HEK293 (cell line): Measurements from ENCODE around the gene AMZ2.
A peak's percentile ranks its signal among the peaks of the same experiment; 100 is the strongest.

Experiments used
- GFI1B ChIP-seq: fragments of 450-650 bp; formaldehyde crosslinking; IDR thresholded peaks from 2 replicates; pipeline ENCODE4 v1.5.1; 2016; ENCODE audit warnings: missing biosample characterization, missing genetic modification characterization
- REPIN1 ChIP-seq: fragments of 450-650 bp; formaldehyde crosslinking; IDR thresholded peaks from 2 replicates; pipeline ENCODE4 v1.5.1; 2017; ENCODE audit warnings: missing biosample characterization, missing genetic modification characterization, low read depth
- SCRT1 ChIP-seq: fragments of 450-650 bp; formaldehyde crosslinking; IDR thresholded peaks from 2 replicates; pipeline ENCODE4 v1.5.1; 2016; ENCODE audit warnings: missing biosample characterization, missing genetic modification characterization, borderline replicate concordance
- YY2 ChIP-seq: fragments of 450-650 bp; formaldehyde crosslinking; IDR thresholded peaks from 2 replicates; pipeline ENCODE4 v1.5.1; 2016; ENCODE audit warnings: missing biosample characterization, missing genetic modification characterization
- ZBTB1 ChIP-seq: fragments of 450-650 bp; formaldehyde crosslinking; IDR thresholded peaks from 2 replicates; pipeline ENCODE4 v1.5.1; 2016; ENCODE audit warnings: missing biosample characterization, missing genetic modification characterization
- ZBTB48 ChIP-seq: fragments of 450-650 bp; formaldehyde crosslinking; IDR thresholded peaks from 2 replicates; pipeline ENCODE4 v1.5.1; 2016; ENCODE audit warnings: missing biosample characterization, missing genetic modification characterization
- ZBTB7A ChIP-seq: fragments of 450-650 bp; formaldehyde crosslinking; IDR thresholded peaks from 2 replicates; pipeline ENCODE4 v1.5.1; 2016; ENCODE audit warnings: low read depth, missing biosample characterization, missing genetic modification characterization
- ZNF10 ChIP-seq: fragments of 450-650 bp; formaldehyde crosslinking; IDR thresholded peaks from 2 replicates; pipeline ENCODE4 v1.5.1; 2017; ENCODE audit warnings: missing biosample characterization, missing genetic modification characterization
- ZNF138 ChIP-seq: fragments of 450-650 bp; formaldehyde crosslinking; IDR thresholded peaks from 2 replicates; pipeline ENCODE4 v1.5.1; 2016; ENCODE audit warnings: missing biosample characterization, missing genetic modification characterization, borderline replicate concordance
- ZNF175 ChIP-seq: fragments of 450-650 bp; formaldehyde crosslinking; IDR thresholded peaks from 2 replicates; pipeline ENCODE4 v1.5.1; 2016; ENCODE audit warnings: missing biosample characterization, missing genetic modification characterization
- ZNF19 ChIP-seq: fragments of 450-650 bp; formaldehyde crosslinking; IDR thresholded peaks from 2 replicates; pipeline ENCODE4; 2016; ENCODE audit warnings: missing biosample characterization, missing genetic modification characterization, low read depth
- ZNF214 ChIP-seq: fragments of 450-650 bp; formaldehyde crosslinking; IDR thresholded peaks from 2 replicates; pipeline ENCODE4 v1.5.1; 2017; ENCODE audit warnings: missing biosample characterization, mild to moderate bottlenecking, missing genetic modification characterization, borderline replicate concordance
- ZNF266 ChIP-seq: fragments of 450-650 bp; formaldehyde crosslinking; IDR thresholded peaks from 2 replicates; pipeline ENCODE4 v1.5.1; 2016; ENCODE audit warnings: missing biosample characterization, missing genetic modification characterization, low read depth
- ZNF416 ChIP-seq: fragments of 450-650 bp; formaldehyde crosslinking; IDR thresholded peaks from 2 replicates; pipeline ENCODE4 v1.5.1; 2016; ENCODE audit warnings: missing biosample characterization, missing genetic modification characterization
- ZNF501 ChIP-seq: fragments of 450-650 bp; formaldehyde crosslinking; IDR thresholded peaks from 2 replicates; pipeline ENCODE4 v1.5.1; 2016; ENCODE audit warnings: missing biosample characterization, missing genetic modification characterization
- ZNF510 ChIP-seq: fragments of 450-650 bp; formaldehyde crosslinking; IDR thresholded peaks from 2 replicates; pipeline ENCODE4 v1.5.1; 2018; ENCODE audit warnings: mild to moderate bottlenecking, missing genetic modification characterization, missing biosample characterization; ENCODE audit not compliant: insufficient replicate concordance
- ZNF558 ChIP-seq: fragments of 450-650 bp; formaldehyde crosslinking; IDR thresholded peaks from 2 replicates; pipeline ENCODE4 v1.5.1; 2016; ENCODE audit warnings: missing biosample characterization, missing genetic modification characterization
- ZNF600 ChIP-seq: fragments of 450-650 bp; formaldehyde crosslinking; IDR thresholded peaks from 2 replicates; pipeline ENCODE4 v1.5.1; 2016; ENCODE audit warnings: missing biosample characterization, missing genetic modification characterization
- ZNF660 ChIP-seq: fragments of 450-650 bp; IDR thresholded peaks from 2 replicates; pipeline ENCODE4 v1.5.1; 2018; ENCODE audit warnings: missing biosample characterization, mild to moderate bottlenecking, missing genetic modification characterization
- ZNF843 ChIP-seq: fragments of 450-650 bp; formaldehyde crosslinking; IDR thresholded peaks from 2 replicates; pipeline ENCODE4 v1.5.1; 2016; ENCODE audit warnings: missing biosample characterization, missing genetic modification characterization
- ZSCAN16 ChIP-seq: fragments of 450-650 bp; formaldehyde crosslinking; IDR thresholded peaks from 2 replicates; pipeline ENCODE4 v1.5.1; 2016; ENCODE audit warnings: missing biosample characterization, missing genetic modification characterization
- TF ChIP-seq, protein P1 (sequence below): fragments of 450-650 bp; IDR thresholded peaks from 2 replicates; pipeline ENCODE4 v1.5.1; 2018; ENCODE audit warnings: missing biosample characterization, mild to moderate bottlenecking, missing genetic modification characterization
- TF ChIP-seq, protein P2 (sequence below): fragments of 450-650 bp; formaldehyde crosslinking; conservative IDR thresholded peaks from 2 replicates; pipeline ENCODE4 v1.5.1; 2016; ENCODE audit warnings: low read depth, missing biosample characterization, missing genetic modification characterization
- TF ChIP-seq, protein P3 (sequence below): fragments of 450-650 bp; formaldehyde crosslinking; IDR thresholded peaks from 2 replicates; pipeline ENCODE4 v1.5.1; 2016; ENCODE audit warnings: missing biosample characterization, missing genetic modification characterization
- TF ChIP-seq, protein P4 (sequence below): fragments of 450-650 bp; formaldehyde crosslinking; IDR thresholded peaks from 2 replicates; pipeline ENCODE4 v1.5.1; 2016; ENCODE audit warnings: missing biosample characterization, missing genetic modification characterization
- TF ChIP-seq, protein P5 (sequence below): fragments of 450-650 bp; formaldehyde crosslinking; IDR thresholded peaks from 2 replicates; pipeline ENCODE4 v1.5.1; 2017; ENCODE audit warnings: missing biosample characterization, missing genetic modification characterization
- TF ChIP-seq, protein P6 (sequence below): fragments of 450-650 bp; formaldehyde crosslinking; IDR thresholded peaks from 2 replicates; pipeline ENCODE4 v1.5.1; 2016; ENCODE audit warnings: missing biosample characterization, missing genetic modification characterization, low read depth
- TF ChIP-seq, protein P7 (sequence below): fragments of 450-650 bp; formaldehyde crosslinking; IDR thresholded peaks from 2 replicates; pipeline ENCODE4 v1.5.1; 2017; ENCODE audit warnings: missing biosample characterization, missing genetic modification characterization

AMZ2 gene

DNA sequence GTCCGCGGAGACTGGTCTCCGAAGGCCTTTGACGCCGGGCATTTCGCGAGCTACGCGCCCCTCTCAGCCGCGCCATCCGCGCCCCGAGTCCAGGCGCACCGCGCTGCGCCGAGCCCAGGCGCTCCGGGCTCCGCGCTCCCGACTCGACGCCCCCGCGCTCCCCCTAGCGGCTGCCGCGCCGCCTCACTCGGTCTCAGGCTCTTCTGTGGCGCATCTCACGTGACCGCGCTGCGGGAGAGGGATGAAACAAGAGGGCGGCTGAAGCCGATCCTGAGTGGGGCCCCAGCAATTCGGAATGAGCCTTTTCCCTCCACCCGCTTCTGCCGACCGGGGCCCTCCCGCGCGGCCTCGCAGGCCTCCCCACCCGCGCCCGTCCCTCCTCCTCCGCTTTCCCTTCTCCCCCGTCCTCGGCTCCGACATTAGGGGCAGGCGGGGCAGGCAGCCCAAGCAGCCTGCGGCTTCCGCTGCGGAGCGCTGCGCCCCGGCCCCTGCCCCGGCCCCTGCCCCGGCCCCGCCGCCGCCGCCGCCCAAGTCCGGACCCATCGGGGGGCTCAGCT, 42.5 kb upstream of the AMZ2 start (continued):
- TF ChIP-seq, protein P1, sequence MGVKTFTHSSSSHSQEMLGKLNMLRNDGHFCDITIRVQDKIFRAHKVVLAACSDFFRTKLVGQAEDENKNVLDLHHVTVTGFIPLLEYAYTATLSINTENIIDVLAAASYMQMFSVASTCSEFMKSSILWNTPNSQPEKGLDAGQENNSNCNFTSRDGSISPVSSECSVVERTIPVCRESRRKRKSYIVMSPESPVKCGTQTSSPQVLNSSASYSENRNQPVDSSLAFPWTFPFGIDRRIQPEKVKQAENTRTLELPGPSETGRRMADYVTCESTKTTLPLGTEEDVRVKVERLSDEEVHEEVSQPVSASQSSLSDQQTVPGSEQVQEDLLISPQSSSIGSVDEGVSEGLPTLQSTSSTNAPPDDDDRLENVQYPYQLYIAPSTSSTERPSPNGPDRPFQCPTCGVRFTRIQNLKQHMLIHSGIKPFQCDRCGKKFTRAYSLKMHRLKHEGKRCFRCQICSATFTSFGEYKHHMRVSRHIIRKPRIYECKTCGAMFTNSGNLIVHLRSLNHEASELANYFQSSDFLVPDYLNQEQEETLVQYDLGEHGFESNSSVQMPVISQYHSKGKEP (tag by site-specific recombination): peak; percentile 43; the same call in 1 of the 2 replicates
- TF ChIP-seq, protein P2, sequence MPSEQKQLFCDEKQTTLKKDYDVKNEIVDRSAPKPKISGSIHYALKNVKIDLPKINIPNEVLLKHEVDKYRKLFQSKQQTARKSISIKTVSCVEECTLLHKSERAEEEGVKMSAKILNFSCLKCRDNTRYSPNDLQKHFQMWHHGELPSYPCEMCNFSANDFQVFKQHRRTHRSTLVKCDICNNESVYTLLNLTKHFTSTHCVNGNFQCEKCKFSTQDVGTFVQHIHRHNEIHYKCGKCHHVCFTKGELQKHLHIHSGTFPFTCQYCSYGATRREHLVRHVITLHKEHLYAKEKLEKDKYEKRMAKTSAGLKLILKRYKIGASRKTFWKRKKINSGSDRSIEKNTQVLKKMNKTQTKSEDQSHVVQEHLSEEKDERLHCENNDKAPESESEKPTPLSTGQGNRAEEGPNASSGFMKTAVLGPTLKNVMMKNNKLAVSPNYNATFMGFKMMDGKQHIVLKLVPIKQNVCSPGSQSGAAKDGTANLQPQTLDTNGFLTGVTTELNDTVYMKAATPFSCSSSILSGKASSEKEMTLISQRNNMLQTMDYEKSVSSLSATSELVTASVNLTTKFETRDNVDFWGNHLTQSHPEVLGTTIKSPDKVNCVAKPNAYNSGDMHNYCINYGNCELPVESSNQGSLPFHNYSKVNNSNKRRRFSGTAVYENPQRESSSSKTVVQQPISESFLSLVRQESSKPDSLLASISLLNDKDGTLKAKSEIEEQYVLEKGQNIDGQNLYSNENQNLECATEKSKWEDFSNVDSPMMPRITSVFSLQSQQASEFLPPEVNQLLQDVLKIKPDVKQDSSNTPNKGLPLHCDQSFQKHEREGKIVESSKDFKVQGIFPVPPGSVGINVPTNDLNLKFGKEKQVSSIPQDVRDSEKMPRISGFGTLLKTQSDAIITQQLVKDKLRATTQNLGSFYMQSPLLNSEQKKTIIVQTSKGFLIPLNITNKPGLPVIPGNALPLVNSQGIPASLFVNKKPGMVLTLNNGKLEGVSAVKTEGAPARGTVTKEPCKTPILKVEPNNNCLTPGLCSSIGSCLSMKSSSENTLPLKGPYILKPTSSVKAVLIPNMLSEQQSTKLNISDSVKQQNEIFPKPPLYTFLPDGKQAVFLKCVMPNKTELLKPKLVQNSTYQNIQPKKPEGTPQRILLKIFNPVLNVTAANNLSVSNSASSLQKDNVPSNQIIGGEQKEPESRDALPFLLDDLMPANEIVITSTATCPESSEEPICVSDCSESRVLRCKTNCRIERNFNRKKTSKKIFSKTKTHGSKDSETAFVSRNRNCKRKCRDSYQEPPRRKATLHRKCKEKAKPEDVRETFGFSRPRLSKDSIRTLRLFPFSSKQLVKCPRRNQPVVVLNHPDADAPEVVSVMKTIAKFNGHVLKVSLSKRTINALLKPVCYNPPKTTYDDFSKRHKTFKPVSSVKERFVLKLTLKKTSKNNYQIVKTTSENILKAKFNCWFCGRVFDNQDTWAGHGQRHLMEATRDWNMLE (tag by site-specific recombination): no peak; the same call in 1 of the 2 replicates
- TF ChIP-seq, protein P3, sequence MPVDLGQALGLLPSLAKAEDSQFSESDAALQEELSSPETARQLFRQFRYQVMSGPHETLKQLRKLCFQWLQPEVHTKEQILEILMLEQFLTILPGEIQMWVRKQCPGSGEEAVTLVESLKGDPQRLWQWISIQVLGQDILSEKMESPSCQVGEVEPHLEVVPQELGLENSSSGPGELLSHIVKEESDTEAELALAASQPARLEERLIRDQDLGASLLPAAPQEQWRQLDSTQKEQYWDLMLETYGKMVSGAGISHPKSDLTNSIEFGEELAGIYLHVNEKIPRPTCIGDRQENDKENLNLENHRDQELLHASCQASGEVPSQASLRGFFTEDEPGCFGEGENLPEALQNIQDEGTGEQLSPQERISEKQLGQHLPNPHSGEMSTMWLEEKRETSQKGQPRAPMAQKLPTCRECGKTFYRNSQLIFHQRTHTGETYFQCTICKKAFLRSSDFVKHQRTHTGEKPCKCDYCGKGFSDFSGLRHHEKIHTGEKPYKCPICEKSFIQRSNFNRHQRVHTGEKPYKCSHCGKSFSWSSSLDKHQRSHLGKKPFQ (tag by site-specific recombination): no peak
- no peak for TF ChIP-seq ZNF19 (tag by site-specific recombination)
- TF ChIP-seq ZNF510 (tag by site-specific recombination): no peak
- TF ChIP-seq, protein P4, sequence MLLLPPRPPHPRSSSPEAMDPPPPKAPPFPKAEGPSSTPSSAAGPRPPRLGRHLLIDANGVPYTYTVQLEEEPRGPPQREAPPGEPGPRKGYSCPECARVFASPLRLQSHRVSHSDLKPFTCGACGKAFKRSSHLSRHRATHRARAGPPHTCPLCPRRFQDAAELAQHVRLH (tag by site-specific recombination): 0 out of 2 replicates have a peak, but pooled peaks have one; percentile 45
- no peak for TF ChIP-seq ZBTB7A (tag by site-specific recombination)
- TF ChIP-seq ZNF843 (tag by site-specific recombination): 0 out of 2 replicates have a peak, but pooled peaks have one; percentile 22
- TF ChIP-seq ZNF266 (tag by site-specific recombination): no peak
- TF ChIP-seq ZNF660 (tag by site-specific recombination): peak; percentile 94
- TF ChIP-seq ZNF501 (tag by site-specific recombination): 0 out of 2 replicates have a peak, but pooled peaks have one; percentile 31
- TF ChIP-seq, protein P5, sequence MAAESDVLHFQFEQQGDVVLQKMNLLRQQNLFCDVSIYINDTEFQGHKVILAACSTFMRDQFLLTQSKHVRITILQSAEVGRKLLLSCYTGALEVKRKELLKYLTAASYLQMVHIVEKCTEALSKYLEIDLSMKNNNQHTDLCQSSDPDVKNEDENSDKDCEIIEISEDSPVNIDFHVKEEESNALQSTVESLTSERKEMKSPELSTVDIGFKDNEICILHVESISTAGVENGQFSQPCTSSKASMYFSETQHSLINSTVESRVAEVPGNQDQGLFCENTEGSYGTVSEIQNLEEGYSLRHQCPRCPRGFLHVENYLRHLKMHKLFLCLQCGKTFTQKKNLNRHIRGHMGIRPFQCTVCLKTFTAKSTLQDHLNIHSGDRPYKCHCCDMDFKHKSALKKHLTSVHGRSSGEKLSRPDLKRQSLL (tag by site-specific recombination): peak; percentile 64; the same call in 1 of the 2 replicates
- peak; percentile 65 for TF ChIP-seq YY2
- TF ChIP-seq, protein P6, sequence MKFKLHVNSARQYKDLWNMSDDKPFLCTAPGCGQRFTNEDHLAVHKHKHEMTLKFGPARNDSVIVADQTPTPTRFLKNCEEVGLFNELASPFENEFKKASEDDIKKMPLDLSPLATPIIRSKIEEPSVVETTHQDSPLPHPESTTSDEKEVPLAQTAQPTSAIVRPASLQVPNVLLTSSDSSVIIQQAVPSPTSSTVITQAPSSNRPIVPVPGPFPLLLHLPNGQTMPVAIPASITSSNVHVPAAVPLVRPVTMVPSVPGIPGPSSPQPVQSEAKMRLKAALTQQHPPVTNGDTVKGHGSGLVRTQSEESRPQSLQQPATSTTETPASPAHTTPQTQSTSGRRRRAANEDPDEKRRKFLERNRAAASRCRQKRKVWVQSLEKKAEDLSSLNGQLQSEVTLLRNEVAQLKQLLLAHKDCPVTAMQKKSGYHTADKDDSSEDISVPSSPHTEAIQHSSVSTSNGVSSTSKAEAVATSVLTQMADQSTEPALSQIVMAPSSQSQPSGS (tag by site-specific recombination): no peak
- no peak for TF ChIP-seq ZNF214 (tag by site-specific recombination)
- TF ChIP-seq ZNF558: no peak
- TF ChIP-seq ZNF175 (tag by site-specific recombination): no peak
- no peak for TF ChIP-seq SCRT1 (tag by site-specific recombination)
- peak; percentile 84 for TF ChIP-seq ZNF600 (tag by site-specific recombination)
- TF ChIP-seq, protein P7, sequence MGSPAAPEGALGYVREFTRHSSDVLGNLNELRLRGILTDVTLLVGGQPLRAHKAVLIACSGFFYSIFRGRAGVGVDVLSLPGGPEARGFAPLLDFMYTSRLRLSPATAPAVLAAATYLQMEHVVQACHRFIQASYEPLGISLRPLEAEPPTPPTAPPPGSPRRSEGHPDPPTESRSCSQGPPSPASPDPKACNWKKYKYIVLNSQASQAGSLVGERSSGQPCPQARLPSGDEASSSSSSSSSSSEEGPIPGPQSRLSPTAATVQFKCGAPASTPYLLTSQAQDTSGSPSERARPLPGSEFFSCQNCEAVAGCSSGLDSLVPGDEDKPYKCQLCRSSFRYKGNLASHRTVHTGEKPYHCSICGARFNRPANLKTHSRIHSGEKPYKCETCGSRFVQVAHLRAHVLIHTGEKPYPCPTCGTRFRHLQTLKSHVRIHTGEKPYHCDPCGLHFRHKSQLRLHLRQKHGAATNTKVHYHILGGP (tag by site-specific recombination): no peak
- peak; percentile 71 for TF ChIP-seq ZBTB48
- no peak for TF ChIP-seq REPIN1
- no peak for TF ChIP-seq ZNF138 (tag by site-specific recombination)
- TF ChIP-seq ZSCAN16 (tag by site-specific recombination): 0 out of 2 replicates have a peak, but pooled peaks have one; percentile 47
- no peak for TF ChIP-seq ZNF416
- TF ChIP-seq GFI1B: no peak
- no peak for TF ChIP-seq ZBTB1 (tag by site-specific recombination)
- no peak for TF ChIP-seq ZNF10 (tag by site-specific recombination)
